ENCODE results near the gene USF2. TPM values are rescaled to one million over a fixed set of nuclear protein-coding genes. Genes with fewer than 3 reads are reported as not detected.
A peak's percentile ranks its signal among the peaks of the same experiment; 100 is the strongest.

Gene USF2
- polyA plus RNA-seq, 4 donors, result 74.7 to 127 (median 109) TPM

DNA sequence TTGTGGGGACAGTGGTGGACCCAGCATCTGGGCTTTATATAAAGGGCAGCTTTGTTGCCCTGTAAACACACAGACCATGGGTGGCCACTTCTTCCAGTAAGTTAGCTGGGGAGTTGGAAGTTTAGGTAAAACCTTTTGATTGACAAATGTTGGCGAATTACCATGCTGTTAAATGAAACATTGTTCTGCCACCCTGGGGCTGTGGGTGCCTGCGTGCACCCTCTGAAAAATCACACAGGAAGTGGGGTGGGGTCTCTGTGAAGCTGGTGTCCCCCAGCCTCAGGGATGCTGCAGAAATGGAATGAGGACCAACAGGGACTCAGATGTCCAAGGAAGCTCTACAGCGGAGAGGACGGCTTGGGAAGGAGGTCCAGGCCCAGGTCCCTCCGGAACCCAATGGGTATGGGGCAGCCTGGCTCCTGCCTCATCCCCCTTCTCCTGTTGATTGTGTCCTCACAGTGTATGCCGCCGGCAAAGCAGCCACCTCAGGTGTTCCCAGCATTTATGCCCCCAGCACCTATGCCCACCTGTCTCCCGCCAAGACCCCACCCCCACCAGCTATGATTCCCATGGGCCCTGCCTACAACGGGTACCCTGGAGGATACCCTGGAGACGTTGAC lies 2.8 kb upstream of the USF2 start:
- no peak for DNase-seq
- no peak overlapping the region for H3K27ac ChIP-seq (ENCODE audit: low read depth in 1 of 3, low read length in 2 of 3)
- H3K36me3 ChIP-seq (ENCODE audit: control insufficient read depth in 3 of 3, insufficient read depth in 2 of 3, low read depth in 1 of 3, low read length in 3 of 3), result peaks cover under 1 to 76% (median 3%) of the 10 kb centered on the region in 3 donors
- H3K27me3 ChIP-seq (ENCODE audit: control insufficient read depth in 3 of 3, insufficient read depth in 3 of 3, low read length in 3 of 3), result no peaks in the 10 kb centered on the region
- no peaks in the 10 kb centered on the region for H3K9me3 ChIP-seq (ENCODE audit: control insufficient read depth in 2 of 2, insufficient read depth in 1 of 2, low read depth in 1 of 2, low read length in 1 of 2)
- 79 to 89% (median 85%) methylated on average over 10 of the region's 10 CpGs for WGBS, 3 donors
- FAIRE-seq, result no peak
- H3K4me1 ChIP-seq (ENCODE audit: control insufficient read depth in 3 of 3, insufficient read depth in 2 of 3, low read depth in 1 of 3, low read length in 2 of 3), result peaks cover 0 to 18% (median 6%) of the 10 kb centered on the region in 3 donors
- H3K4me3 ChIP-seq (ENCODE audit: low read depth in 1 of 3, low read length in 3 of 3), result no peak overlapping the region

DNA sequence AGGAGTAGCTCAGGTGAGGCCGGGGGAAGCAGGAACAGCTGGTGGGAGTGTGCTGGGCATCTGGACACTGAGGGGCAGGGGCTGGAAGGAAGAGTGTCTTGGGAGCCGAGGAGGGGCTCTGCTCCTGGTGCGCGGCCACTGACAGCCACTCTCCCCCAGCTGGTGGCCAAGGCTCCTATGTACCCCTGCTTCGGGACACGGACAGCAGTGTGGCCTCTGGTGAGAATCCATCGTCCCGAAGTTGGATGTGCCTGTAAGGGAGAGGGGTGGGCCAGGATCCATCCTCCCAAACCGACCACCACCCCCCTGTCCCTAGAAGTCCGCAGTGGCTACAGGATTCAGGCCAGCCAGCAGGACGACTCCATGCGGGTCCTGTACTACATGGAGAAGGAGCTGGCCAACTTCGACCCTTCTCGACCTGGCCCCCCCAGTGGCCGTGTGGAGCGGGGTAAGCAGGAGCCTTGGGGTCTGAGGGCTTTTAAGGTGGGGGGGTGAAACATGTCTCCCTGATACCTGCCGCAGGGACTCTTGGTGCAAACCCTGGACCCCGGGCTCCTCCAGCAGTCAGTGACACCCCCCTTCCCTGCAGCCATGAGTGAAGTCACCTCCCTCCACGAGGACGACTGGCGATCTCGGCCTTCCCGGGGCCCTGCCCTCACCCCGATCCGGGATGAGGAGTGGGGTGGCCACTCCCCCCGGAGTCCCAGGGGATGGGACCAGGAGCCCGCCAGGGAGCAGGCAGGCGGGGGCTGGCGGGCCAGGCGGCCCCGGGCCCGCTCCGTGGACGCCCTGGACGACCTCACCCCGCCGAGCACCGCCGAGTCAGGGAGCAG lies 2.0 kb upstream of the USF2 start:
- Histone ChIP-seq H3K36me3 (ENCODE audit: control insufficient read depth in 3 of 3, insufficient read depth in 2 of 3, low read depth in 1 of 3, low read length in 3 of 3) (peaks cover 8 to 77% (median 10%) of the 10 kb centered on the region in 3 donors), H3K4me3 (ENCODE audit: low read depth in 1 of 3, low read length in 3 of 3) (peak overlapping the region; percentile 73 to 94 (median 86)), H3K9me3 (ENCODE audit: control insufficient read depth in 2 of 2, insufficient read depth in 1 of 2, low read depth in 1 of 2, low read length in 1 of 2) (no peaks in the 10 kb centered on the region), H3K4me1 (ENCODE audit: control insufficient read depth in 3 of 3, insufficient read depth in 2 of 3, low read depth in 1 of 3, low read length in 2 of 3) (peaks cover 0 to 18% (median 6%) of the 10 kb centered on the region in 3 donors), H3K27me3 (ENCODE audit: control insufficient read depth in 3 of 3, insufficient read depth in 3 of 3, low read length in 3 of 3) (no peaks in the 10 kb centered on the region), H3K27ac (ENCODE audit: low read depth in 1 of 3, low read length in 2 of 3) (peak overlapping the region; percentile 71 to 90 (median 87))
- WGBS, 3 donors, result 40 to 58% (median 45%) methylated on average over 26 to 39 of the region's 39 CpGs
- peak in 1 of 2 donors; percentile 48 for DNase-seq
- no peak for FAIRE-seq

DNA sequence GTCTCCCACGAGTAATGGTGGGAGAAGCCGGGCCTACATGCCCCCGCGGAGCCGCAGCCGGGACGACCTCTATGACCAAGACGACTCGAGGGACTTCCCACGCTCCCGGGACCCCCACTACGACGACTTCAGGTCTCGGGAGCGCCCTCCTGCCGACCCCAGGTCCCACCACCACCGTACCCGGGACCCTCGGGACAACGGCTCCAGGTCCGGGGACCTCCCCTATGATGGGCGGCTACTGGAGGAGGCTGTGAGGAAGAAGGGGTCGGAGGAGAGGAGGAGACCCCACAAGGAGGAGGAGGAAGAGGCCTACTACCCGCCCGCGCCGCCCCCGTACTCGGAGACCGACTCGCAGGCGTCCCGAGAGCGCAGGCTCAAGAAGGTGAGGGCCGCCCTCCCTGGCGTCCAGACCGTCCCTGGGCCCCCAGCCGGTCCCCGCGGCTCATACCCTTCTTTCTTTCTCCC lies 1.4 kb upstream of the USF2 start:
- WGBS, 3 donors, result 1 to 2% (median 2%) methylated on average over 24 to 40 of the region's 40 CpGs
- Histone ChIP-seq H3K36me3 (ENCODE audit: control insufficient read depth in 3 of 3, insufficient read depth in 2 of 3, low read depth in 1 of 3, low read length in 3 of 3) (peaks cover 8 to 77% (median 15%) of the 10 kb centered on the region in 3 donors), H3K4me3 (ENCODE audit: low read depth in 1 of 3, low read length in 3 of 3) (peak overlapping the region; percentile 73 to 94 (median 86)), H3K27ac (ENCODE audit: low read depth in 1 of 3, low read length in 2 of 3) (peak overlapping the region; percentile 71 to 90 (median 87)), H3K9me3 (ENCODE audit: control insufficient read depth in 2 of 2, insufficient read depth in 1 of 2, low read depth in 1 of 2, low read length in 1 of 2) (no peaks in the 10 kb centered on the region), H3K4me1 (ENCODE audit: control insufficient read depth in 3 of 3, insufficient read depth in 2 of 3, low read depth in 1 of 3, low read length in 2 of 3) (peaks cover 0 to 18% (median 6%) of the 10 kb centered on the region in 3 donors), H3K27me3 (ENCODE audit: control insufficient read depth in 3 of 3, insufficient read depth in 3 of 3, low read length in 3 of 3) (no peaks in the 10 kb centered on the region)
- peak in 1 of 2 donors; percentile 35 for DNase-seq
- no peak for FAIRE-seq

DNA sequence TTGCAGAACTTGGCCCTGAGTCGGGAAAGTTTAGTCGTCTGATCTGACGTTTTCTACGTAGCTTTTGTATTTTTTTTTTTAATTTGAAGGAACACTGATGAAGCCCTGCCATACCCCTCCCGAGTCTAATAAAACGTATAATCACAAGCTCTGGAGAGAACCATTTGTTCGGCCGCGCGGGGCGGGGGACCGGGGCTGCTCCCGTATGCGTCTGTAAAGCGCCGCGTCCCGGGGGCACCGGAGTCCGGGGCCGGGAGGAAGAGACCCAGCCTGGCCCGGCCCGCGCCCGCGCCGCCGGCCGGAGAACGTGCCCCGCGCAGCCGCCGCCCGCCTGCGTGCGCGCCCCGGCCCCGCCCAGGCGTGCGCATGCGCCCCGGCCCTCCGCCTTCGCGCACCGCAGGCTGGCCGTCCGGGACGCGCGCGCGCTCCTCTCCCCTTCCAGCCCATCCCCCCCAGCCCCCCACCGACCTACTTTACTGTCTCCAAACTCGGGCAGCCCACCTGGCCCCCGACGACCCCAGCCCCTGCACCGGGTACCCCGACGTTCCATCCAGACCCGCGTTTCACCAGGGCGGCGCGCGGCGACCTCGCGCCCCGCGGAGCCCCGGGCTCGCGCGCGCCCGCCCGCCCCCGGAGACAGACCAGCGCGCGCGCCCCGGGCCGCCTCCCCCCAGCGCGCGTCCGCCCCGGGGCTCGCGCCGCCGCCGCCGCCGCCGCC lies 785 bp upstream of the USF2 start:
- FAIRE-seq (no peak), DNase-seq (peak; percentile 77 to 87)
- H3K4me1 ChIP-seq (ENCODE audit: control insufficient read depth in 3 of 3, insufficient read depth in 2 of 3, low read depth in 1 of 3, low read length in 2 of 3), result peaks cover 0 to 18% (median 6%) of the 10 kb centered on the region in 3 donors
- 1% methylated on average over 47 to 100 of the region's 100 CpGs for WGBS, 3 donors
- peak overlapping the region; percentile 79 to 90 (median 87) for H3K27ac ChIP-seq (ENCODE audit: low read depth in 1 of 3, low read length in 2 of 3)
- no peaks in the 10 kb centered on the region for H3K9me3 ChIP-seq (ENCODE audit: control insufficient read depth in 2 of 2, insufficient read depth in 1 of 2, low read depth in 1 of 2, low read length in 1 of 2)
- peaks cover 8 to 77% (median 14%) of the 10 kb centered on the region in 3 donors for H3K36me3 ChIP-seq (ENCODE audit: control insufficient read depth in 3 of 3, insufficient read depth in 2 of 3, low read depth in 1 of 3, low read length in 3 of 3)
- H3K4me3 ChIP-seq (ENCODE audit: low read depth in 1 of 3, low read length in 3 of 3), result peak overlapping the region; percentile 73 to 94 (median 86)
- no peaks in the 10 kb centered on the region for H3K27me3 ChIP-seq (ENCODE audit: control insufficient read depth in 3 of 3, insufficient read depth in 3 of 3, low read length in 3 of 3)

DNA sequence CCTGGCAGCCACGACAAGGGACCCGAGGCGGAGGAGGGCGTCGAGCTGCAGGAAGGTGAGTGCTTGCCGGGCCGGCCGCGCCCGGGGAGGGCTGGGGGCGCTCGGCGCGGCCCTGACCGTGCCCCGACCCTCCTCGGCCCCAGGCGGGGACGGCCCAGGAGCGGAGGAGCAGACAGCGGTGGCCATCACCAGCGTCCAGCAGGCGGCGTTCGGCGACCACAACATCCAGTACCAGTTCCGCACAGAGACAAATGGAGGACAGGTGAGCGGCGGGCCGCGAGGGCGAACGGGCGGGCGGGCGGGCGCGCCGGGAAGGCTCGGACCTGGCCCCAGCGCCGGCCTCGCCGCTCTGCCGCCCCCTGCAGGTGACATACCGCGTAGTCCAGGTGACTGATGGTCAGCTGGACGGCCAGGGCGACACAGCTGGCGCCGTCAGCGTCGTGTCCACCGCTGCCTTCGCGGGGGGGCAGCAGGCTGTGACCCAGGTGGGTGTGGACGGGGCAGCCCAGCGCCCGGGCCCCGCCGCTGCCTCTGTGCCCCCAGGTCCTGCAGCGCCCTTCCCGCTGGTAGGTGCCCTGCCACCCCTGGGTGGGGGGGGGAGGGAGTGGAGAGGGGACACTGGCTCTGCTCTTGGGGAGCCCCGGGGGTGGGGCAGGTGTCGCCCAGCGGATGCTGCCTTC lies 816 bp downstream of the USF2 start:
- Histone ChIP-seq H3K9me3 (ENCODE audit: control insufficient read depth in 2 of 2, insufficient read depth in 1 of 2, low read depth in 1 of 2, low read length in 1 of 2) (no peaks in the 10 kb centered on the region), H3K27ac (ENCODE audit: low read depth in 1 of 3, low read length in 2 of 3) (peak overlapping the region; percentile 69 to 94 (median 92)), H3K27me3 (ENCODE audit: control insufficient read depth in 3 of 3, insufficient read depth in 3 of 3, low read length in 3 of 3) (no peaks in the 10 kb centered on the region), H3K36me3 (ENCODE audit: control insufficient read depth in 3 of 3, insufficient read depth in 2 of 3, low read depth in 1 of 3, low read length in 3 of 3) (peaks cover 13 to 78% (median 22%) of the 10 kb centered on the region in 3 donors), H3K4me1 (ENCODE audit: control insufficient read depth in 3 of 3, insufficient read depth in 2 of 3, low read depth in 1 of 3, low read length in 2 of 3) (peaks cover 0 to 18% (median 6%) of the 10 kb centered on the region in 3 donors), H3K4me3 (ENCODE audit: low read depth in 1 of 3, low read length in 3 of 3) (peak overlapping the region; percentile 32 to 94 (median 80))
- FAIRE-seq, result no peak
- 1 to 3% (median 2%) methylated on average over 35 to 66 of the region's 66 CpGs for WGBS, 3 donors
- DNase-seq, result peak; percentile 75 to 93

DNA sequence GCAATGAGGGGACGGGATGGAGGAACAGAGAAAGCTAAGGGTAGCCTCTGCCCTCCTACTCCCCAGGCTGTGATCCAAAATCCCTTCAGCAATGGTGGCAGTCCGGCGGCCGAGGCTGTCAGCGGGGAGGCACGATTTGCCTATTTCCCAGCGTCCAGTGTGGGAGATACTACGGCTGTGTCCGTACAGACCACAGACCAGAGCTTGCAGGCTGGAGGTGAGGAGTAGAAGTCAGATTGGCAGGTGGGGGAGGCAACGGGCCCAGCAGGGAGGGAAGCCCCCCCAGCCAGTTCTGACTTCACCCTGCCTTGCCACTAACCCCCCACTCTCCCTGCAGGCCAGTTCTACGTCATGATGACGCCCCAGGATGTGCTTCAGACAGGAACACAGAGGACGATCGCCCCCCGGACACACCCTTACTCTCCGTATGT lies 1.6 kb downstream of the USF2 start:
- H3K36me3 ChIP-seq (ENCODE audit: control insufficient read depth in 3 of 3, insufficient read depth in 2 of 3, low read depth in 1 of 3, low read length in 3 of 3), result peaks cover 13 to 75% (median 26%) of the 10 kb centered on the region in 3 donors
- peaks cover 0 to 18% (median 6%) of the 10 kb centered on the region in 3 donors for H3K4me1 ChIP-seq (ENCODE audit: control insufficient read depth in 3 of 3, insufficient read depth in 2 of 3, low read depth in 1 of 3, low read length in 2 of 3)
- H3K9me3 ChIP-seq (ENCODE audit: control insufficient read depth in 2 of 2, insufficient read depth in 1 of 2, low read depth in 1 of 2, low read length in 1 of 2), result no peaks in the 10 kb centered on the region
- DNase-seq (no peak), FAIRE-seq (no peak)
- 91 to 93% (median 92%) methylated on average over 16 of the region's 16 CpGs for WGBS, 3 donors
- H3K4me3 ChIP-seq (ENCODE audit: low read depth in 1 of 3, low read length in 3 of 3), result peak overlapping the region in 1 of 3 donors; percentile 32
- H3K27ac ChIP-seq (ENCODE audit: low read depth in 1 of 3, low read length in 2 of 3), result peak overlapping the region in 1 of 3 donors; percentile 69
- no peaks in the 10 kb centered on the region for H3K27me3 ChIP-seq (ENCODE audit: control insufficient read depth in 3 of 3, insufficient read depth in 3 of 3, low read length in 3 of 3)

DNA sequence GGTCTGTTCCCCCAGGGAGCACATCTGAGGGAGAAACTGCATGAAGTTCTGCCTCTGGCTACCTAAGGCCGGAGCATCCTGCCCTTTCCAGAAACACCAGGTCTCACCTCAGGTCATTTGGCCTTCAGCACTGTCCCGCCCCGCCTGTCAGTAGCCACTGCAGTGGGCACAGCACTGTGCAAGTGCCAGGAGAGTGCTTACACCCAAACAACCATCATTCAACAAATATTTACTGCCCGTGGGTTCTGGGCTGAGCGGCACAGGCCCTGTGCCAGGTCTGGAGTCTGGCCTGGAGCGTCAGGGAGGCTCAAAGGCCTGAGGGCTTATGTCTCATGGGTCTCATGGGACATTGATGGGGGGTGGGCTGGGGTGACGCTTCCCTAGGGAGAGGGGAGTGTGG lies 2.8 kb downstream of the USF2 start:
- 89 to 92% (median 91%) methylated on average over 7 of the region's 7 CpGs for WGBS, 3 donors
- Histone ChIP-seq H3K27me3 (ENCODE audit: control insufficient read depth in 3 of 3, insufficient read depth in 3 of 3, low read length in 3 of 3) (no peaks in the 10 kb centered on the region), H3K36me3 (ENCODE audit: control insufficient read depth in 3 of 3, insufficient read depth in 2 of 3, low read depth in 1 of 3, low read length in 3 of 3) (peaks cover 13 to 73% (median 26%) of the 10 kb centered on the region in 3 donors), H3K27ac (ENCODE audit: low read depth in 1 of 3, low read length in 2 of 3) (no peak overlapping the region), H3K4me3 (ENCODE audit: low read depth in 1 of 3, low read length in 3 of 3) (no peak overlapping the region), H3K9me3 (ENCODE audit: control insufficient read depth in 2 of 2, insufficient read depth in 1 of 2, low read depth in 1 of 2, low read length in 1 of 2) (no peaks in the 10 kb centered on the region), H3K4me1 (ENCODE audit: control insufficient read depth in 3 of 3, insufficient read depth in 2 of 3, low read depth in 1 of 3, low read length in 2 of 3) (peaks cover 0 to 17% (median 6%) of the 10 kb centered on the region in 3 donors)
- FAIRE-seq (no peak), DNase-seq (no peak)
